WERI-Rb-1 (cell line): ENCODE measurements around the gene IFITM2.
A peak's percentile ranks its signal among the peaks of the same experiment; 100 is the strongest.

Experiments
- DNase-seq: peaks from one replicate; pipeline ENCODE4 v3.0.0-alpha.2; 2020
- H3K27ac ChIP-seq: fragments of 250-450 bp; sonication (Bioruptor Pico); 2 replicates; pipeline ENCODE4 v1.5.1; 2020; ENCODE audit warnings: mild to moderate bottlenecking, moderate library complexity
- H3K27me3 ChIP-seq: fragments of 250-450 bp; sonication (Bioruptor Pico); 2 replicates; pipeline ENCODE4 v1.5.1; 2021; ENCODE audit warnings: mild to moderate bottlenecking, low read depth, moderate library complexity; ENCODE audit not compliant: insufficient read depth, severe bottlenecking
- H3K36me3 ChIP-seq: fragments of 250-450 bp; sonication (Bioruptor Pico); 2 replicates; pipeline ENCODE4 v1.5.1; 2020; ENCODE audit warnings: mild to moderate bottlenecking, moderate library complexity
- H3K4me3 ChIP-seq: 2 replicates; pipeline ENCODE4 v1.5.1; 2011; ENCODE audit warnings: low read depth, mild to moderate bottlenecking, control low read depth, low read length
- H3K9me3 ChIP-seq: fragments of 250-450 bp; sonication (Bioruptor Pico); 2 replicates; pipeline ENCODE4 v1.5.1; 2021; ENCODE audit warnings: mild to moderate bottlenecking, moderate library complexity; ENCODE audit not compliant: severe bottlenecking
- TF ChIP-seq, protein P1 (sequence below): IDR thresholded peaks from 2 replicates; pipeline ENCODE4 v1.5.1; 2011; ENCODE audit warnings: low read depth, mild to moderate bottlenecking, control low read depth, inconsistent platforms, low read length

IFITM2 gene

GRCh38 chr11:289398-289711, 18.3 kb upstream of the IFITM2 start:
- peak overlapping the region; percentile 39 for H3K4me3 ChIP-seq
- TF ChIP-seq, protein P1, sequence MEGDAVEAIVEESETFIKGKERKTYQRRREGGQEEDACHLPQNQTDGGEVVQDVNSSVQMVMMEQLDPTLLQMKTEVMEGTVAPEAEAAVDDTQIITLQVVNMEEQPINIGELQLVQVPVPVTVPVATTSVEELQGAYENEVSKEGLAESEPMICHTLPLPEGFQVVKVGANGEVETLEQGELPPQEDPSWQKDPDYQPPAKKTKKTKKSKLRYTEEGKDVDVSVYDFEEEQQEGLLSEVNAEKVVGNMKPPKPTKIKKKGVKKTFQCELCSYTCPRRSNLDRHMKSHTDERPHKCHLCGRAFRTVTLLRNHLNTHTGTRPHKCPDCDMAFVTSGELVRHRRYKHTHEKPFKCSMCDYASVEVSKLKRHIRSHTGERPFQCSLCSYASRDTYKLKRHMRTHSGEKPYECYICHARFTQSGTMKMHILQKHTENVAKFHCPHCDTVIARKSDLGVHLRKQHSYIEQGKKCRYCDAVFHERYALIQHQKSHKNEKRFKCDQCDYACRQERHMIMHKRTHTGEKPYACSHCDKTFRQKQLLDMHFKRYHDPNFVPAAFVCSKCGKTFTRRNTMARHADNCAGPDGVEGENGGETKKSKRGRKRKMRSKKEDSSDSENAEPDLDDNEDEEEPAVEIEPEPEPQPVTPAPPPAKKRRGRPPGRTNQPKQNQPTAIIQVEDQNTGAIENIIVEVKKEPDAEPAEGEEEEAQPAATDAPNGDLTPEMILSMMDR = no peak
- no peaks in the 10 kb centered on the region for H3K27me3 ChIP-seq
- H3K9me3 ChIP-seq = no peaks in the 10 kb centered on the region
- H3K27ac ChIP-seq = no peak overlapping the region
- no peaks in the 10 kb centered on the region; the same call in 1 of the 2 replicates for H3K36me3 ChIP-seq
- peak; percentile 11 for DNase-seq

DNA sequence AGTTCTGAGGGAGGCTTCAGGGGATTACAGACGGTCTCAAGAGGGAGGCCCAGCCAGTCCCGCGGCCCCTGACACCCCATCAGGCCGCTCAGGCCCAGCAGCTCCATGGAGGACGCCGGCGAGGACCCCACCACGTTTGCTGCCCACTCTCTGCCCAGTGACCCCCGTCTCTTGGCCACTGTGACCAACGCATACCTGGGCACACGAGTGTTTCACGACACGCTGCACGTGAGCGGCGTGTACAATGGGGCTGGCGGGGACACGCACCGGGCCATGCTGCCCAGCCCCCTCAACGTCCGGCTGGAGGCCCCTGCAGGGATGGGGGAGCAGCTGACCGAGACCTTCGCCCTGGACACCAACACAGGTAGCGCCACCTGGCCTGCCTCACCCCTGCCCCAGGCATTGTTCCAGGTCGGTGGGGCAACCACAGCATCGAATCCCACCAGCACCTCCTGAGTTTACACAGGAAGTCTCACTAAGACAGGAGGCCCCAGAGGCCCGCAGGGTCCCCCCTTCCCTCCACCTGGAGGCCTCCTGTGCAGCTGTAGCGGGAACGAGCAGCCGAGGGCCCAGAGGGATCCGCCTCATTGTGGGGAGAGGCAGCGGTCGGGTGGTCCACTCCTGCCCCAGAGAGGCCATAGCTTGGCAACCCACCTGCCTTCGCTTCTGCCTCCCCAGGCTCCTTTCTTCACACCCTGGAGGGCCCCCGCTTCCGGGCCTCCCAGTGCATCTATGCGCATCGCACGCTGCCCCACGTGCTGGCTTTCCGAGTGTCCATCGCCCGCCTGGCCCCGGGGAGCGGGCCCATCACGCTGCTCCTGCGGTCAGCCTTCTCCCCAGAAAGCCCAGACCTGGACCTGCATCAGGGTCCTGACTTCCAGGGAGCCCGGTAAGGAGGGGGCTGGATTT, 17.6 kb upstream of the IFITM2 start:
- no peak overlapping the region for H3K27ac ChIP-seq
- no peaks in the 10 kb centered on the region; the same call in 1 of the 2 replicates for H3K36me3 ChIP-seq
- TF ChIP-seq, protein P1 = no peak
- DNase-seq = peak; percentile 10
- peak overlapping the region; percentile 39 for H3K4me3 ChIP-seq
- no peaks in the 10 kb centered on the region for H3K27me3 ChIP-seq
- H3K9me3 ChIP-seq = no peaks in the 10 kb centered on the region

DNA sequence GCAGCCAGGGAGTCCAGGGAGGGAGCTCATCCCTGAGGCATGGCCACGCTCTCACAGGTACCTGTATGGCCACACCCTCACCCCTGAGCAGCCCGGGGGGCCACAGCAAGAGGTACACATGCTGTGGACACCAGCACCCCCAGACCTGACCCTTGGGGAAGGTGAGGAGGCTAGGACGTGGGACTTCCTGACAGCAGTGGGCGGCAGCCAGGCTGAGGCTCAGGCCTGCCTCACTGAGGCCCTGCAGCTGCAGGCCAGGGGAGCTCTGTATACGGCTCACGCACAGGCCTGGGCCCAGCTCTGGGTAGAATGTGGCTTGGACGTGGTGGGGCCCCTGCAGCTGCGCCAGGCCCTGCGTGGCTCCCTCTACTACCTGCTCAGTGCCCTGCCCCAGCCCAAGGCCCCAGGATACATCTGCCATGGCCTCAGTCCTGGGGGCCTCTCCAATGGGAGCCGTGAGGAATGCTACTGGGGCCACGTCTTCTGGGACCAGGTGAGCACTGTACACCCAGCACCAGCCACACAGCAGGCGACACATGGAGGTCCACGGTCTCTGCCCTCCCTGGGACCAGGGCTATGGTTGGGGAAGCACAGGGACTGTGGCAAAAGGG, 16.9 kb upstream of the IFITM2 start:
- H3K27ac ChIP-seq = no peak overlapping the region
- no peaks in the 10 kb centered on the region for H3K9me3 ChIP-seq
- H3K4me3 ChIP-seq = no peak overlapping the region
- no peaks in the 10 kb centered on the region; the same call in 1 of the 2 replicates for H3K36me3 ChIP-seq
- no peak for DNase-seq
- H3K27me3 ChIP-seq = no peaks in the 10 kb centered on the region
- TF ChIP-seq, protein P1 = no peak

DNA sequence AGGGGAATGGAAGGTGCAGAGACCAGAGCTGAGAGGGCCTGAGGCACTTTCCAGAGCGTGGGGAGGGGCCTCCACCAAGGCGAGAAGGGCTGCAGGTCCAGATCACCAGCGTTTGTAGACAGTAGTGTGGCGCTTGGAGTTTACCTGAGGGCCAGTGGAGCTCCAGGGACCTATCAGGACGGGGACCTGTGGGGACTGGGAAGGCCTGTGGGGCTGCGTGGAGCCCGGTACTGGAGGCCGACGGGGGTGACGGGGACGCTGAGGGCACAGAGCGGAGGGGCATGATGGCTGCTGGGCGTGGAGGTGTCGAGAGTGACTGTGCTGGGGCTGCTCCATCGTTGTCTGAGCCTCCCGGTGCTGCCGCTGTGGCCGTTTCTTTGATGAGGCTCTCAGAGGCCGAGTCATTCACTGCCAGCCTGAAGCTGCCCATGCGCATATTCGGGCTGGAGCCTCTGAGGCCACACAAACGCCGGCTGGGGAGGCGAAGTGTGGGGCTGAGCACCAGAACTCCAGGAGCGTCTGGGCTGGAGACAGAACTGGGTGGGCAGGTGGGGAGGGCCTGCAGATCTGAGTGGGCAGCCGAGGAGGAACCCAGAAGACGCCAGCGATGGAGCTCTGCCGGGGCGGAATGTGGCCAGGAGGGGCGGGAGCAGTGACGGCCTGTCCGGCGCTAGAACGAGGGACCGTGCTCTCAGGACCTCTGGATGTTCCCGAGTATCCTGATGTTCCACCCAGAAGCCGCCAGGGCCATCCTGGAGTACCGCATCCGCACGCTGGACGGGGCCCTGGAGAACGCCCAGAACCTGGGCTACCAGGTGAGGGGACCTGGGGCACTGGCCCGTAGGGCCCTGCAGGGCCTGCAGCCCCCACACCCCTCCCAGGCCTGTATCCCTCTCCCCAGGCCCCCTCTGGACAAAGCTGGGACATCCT, 16.1 kb upstream of the IFITM2 start:
- no peak overlapping the region for H3K4me3 ChIP-seq
- H3K36me3 ChIP-seq = no peaks in the 10 kb centered on the region; the same call in 1 of the 2 replicates
- no peaks in the 10 kb centered on the region for H3K9me3 ChIP-seq
- H3K27ac ChIP-seq = no peak overlapping the region
- DNase-seq = no peak
- H3K27me3 ChIP-seq = no peaks in the 10 kb centered on the region
- TF ChIP-seq, protein P1 = no peak

GRCh38 chr11:292211-293121, 15.2 kb upstream of the IFITM2 start:
- Histone ChIP-seq H3K27me3 (no peaks in the 10 kb centered on the region), H3K9me3 (no peaks in the 10 kb centered on the region), H3K27ac (no peak overlapping the region), H3K4me3 (no peak overlapping the region), H3K36me3 (no peaks in the 10 kb centered on the region; the same call in 1 of the 2 replicates)
- DNase-seq = no peak
- TF ChIP-seq, protein P1 = no peak
